Skeletal muscle tissue (tissue), 4 donors: ENCODE measurements around the gene NFU1. TPM values are rescaled to one million over a fixed set of nuclear protein-coding genes. Genes with fewer than 3 reads are reported as not detected.

Source experiments
- H3K27ac ChIP-seq: one replicate; pipeline ENCODE4 v1.7.0; 2013; ENCODE audit warnings: mild to moderate bottlenecking, low read depth, low read length, inconsistent platforms
- H3K27me3 ChIP-seq, 3 donors: one replicate each; pipeline ENCODE4 v1.7.0; 2013; ENCODE audit warnings: low read length in 3 of 3; ENCODE audit not compliant: control insufficient read depth in 3 of 3, insufficient read depth in 3 of 3
- H3K36me3 ChIP-seq, 3 donors: one replicate each; pipeline ENCODE4 v1.7.0; 2013; ENCODE audit warnings: low read length in 3 of 3; ENCODE audit not compliant: control insufficient read depth in 3 of 3, insufficient read depth in 3 of 3
- H3K4me1 ChIP-seq, 3 donors: one replicate each; pipeline ENCODE4 v1.7.0; 2013; ENCODE audit warnings: low read length in 3 of 3, mild to moderate bottlenecking in 3 of 3; ENCODE audit not compliant: control insufficient read depth in 3 of 3, insufficient read depth in 3 of 3
- H3K4me3 ChIP-seq, 3 donors: one replicate each; pipeline ENCODE4 v1.7.0; 2013; ENCODE audit warnings: low read length in 3 of 3
- H3K9ac ChIP-seq, 3 donors: one replicate each; pipeline ENCODE4 v1.7.0; 2013; ENCODE audit warnings: low read length in 3 of 3, mild to moderate bottlenecking in 3 of 3, moderate library complexity in 2 of 3, low read depth in 1 of 3
- H3K9me3 ChIP-seq, 3 donors: one replicate each; pipeline ENCODE4 v1.7.0; 2013; ENCODE audit warnings: low read length in 3 of 3; ENCODE audit not compliant: control insufficient read depth in 3 of 3
- total RNA-seq: library from RNA; depleted of rRNA; stranded (reverse); fragments of >200 nt; gene quantifications from one replicate; pipeline ENCODE4 v1.2.3, GENCODE V29; 2014
- donor health status: Osteomylitis.

Gene NFU1
- total RNA-seq, 1 donor from 2014 or later: 51.7 TPM

- H3K27ac ChIP-seq: peak overlapping the region; percentile 73
- H3K9ac ChIP-seq: no peak overlapping the region
- H3K9me3 ChIP-seq: no peaks in the 10 kb centered on the region
- no peak overlapping the region for H3K4me3 ChIP-seq
- H3K4me1 ChIP-seq: peaks cover 0 to 3% (median 0%) of the 10 kb centered on the region in 3 donors
- no peaks in the 10 kb centered on the region for H3K27me3 ChIP-seq
- H3K36me3 ChIP-seq: peaks cover 8 to 24% (median 21%) of the 10 kb centered on the region in 3 donors
Measured at GRCh38 chr2:69395866-69396265, 41.4 kb downstream of the NFU1 start.

GRCh38 chr2:69393963-69394362 lies 43.3 kb downstream of the NFU1 start:
- H3K9me3 ChIP-seq: no peaks in the 10 kb centered on the region
- H3K36me3 ChIP-seq: peaks cover 6 to 14% (median 13%) of the 10 kb centered on the region in 3 donors
- no peak overlapping the region for H3K4me3 ChIP-seq
- H3K27ac ChIP-seq: no peak overlapping the region
- H3K9ac ChIP-seq: no peak overlapping the region
- H3K27me3 ChIP-seq: no peaks in the 10 kb centered on the region
- peaks cover 0 to 3% (median 0%) of the 10 kb centered on the region in 3 donors for H3K4me1 ChIP-seq

- Histone ChIP-seq H3K9ac (no peak overlapping the region), H3K4me3 (no peak overlapping the region), H3K9me3 (no peaks in the 10 kb centered on the region), H3K27ac (no peak overlapping the region), H3K4me1 (peaks cover 4 to 12% (median 6%) of the 10 kb centered on the region in 3 donors), H3K27me3 (no peaks in the 10 kb centered on the region), H3K36me3 (peaks cover 0 to 5% (median 4%) of the 10 kb centered on the region in 3 donors)
Measured at GRCh38 chr2:69390471-69390870, 46.8 kb downstream of the NFU1 start.

GRCh38 chr2:69390001-69390400 lies 47.2 kb downstream of the NFU1 start:
- Histone ChIP-seq H3K4me1 (peaks cover 4 to 12% (median 6%) of the 10 kb centered on the region in 3 donors), H3K27ac (no peak overlapping the region), H3K9ac (no peak overlapping the region), H3K9me3 (no peaks in the 10 kb centered on the region), H3K36me3 (peaks cover 0 to 5% (median 4%) of the 10 kb centered on the region in 3 donors), H3K27me3 (no peaks in the 10 kb centered on the region), H3K4me3 (no peak overlapping the region)

GRCh38 chr2:69389271-69389670 lies 48.0 kb downstream of the NFU1 start:
- Histone ChIP-seq H3K36me3 (peaks cover 0 to 4% (median 3%) of the 10 kb centered on the region in 3 donors), H3K4me1 (peaks cover 4 to 12% (median 6%) of the 10 kb centered on the region in 3 donors), H3K4me3 (no peak overlapping the region), H3K27ac (no peak overlapping the region), H3K27me3 (no peaks in the 10 kb centered on the region), H3K9me3 (no peaks in the 10 kb centered on the region), H3K9ac (no peak overlapping the region)

GRCh38 chr2:69387770-69388481 lies 49.3 kb downstream of the NFU1 start:
- H3K9me3 ChIP-seq: no peaks in the 10 kb centered on the region
- H3K27me3 ChIP-seq: no peaks in the 10 kb centered on the region
- H3K4me3 ChIP-seq: peak overlapping the region; percentile 80 to 87 (median 86)
- H3K4me1 ChIP-seq: peaks cover 4 to 12% (median 6%) of the 10 kb centered on the region in 3 donors
- peak overlapping the region; percentile 75 for H3K27ac ChIP-seq
- no peaks in the 10 kb centered on the region for H3K36me3 ChIP-seq
- H3K9ac ChIP-seq: peak overlapping the region; percentile 73 to 78 (median 74)

- no peaks in the 10 kb centered on the region for H3K36me3 ChIP-seq
- H3K9me3 ChIP-seq: no peaks in the 10 kb centered on the region
- H3K27me3 ChIP-seq: no peaks in the 10 kb centered on the region
- peak within 1 kb of the TSS; percentile 80 to 87 (median 86) for H3K4me3 ChIP-seq
- peak within 1 kb of the TSS; percentile 73 to 84 (median 76) for H3K9ac ChIP-seq
- H3K27ac ChIP-seq: peak within 1 kb of the TSS; percentile 75
- H3K4me1 ChIP-seq: peaks cover 4 to 12% (median 6%) of the 10 kb centered on the region in 3 donors
Measured at GRCh38 chr2:69386789-69387734, 50.2 kb downstream of the NFU1 start, which contains the start of gene GFPT1. GFPT1 (minus strand) TSS chr2:69387227; CDS start chr2:69387071, 156 bp downstream.

GRCh38 chr2:69386360-69386759 lies 50.9 kb downstream of the NFU1 start:
- Histone ChIP-seq H3K36me3 (no peaks in the 10 kb centered on the region), H3K4me1 (peaks cover 4 to 10% (median 6%) of the 10 kb centered on the region in 3 donors), H3K9me3 (no peaks in the 10 kb centered on the region), H3K4me3 (peak overlapping the region; percentile 80 to 86 (median 81)), H3K9ac (peak overlapping the region; percentile 73 to 84 (median 76)), H3K27me3 (no peaks in the 10 kb centered on the region), H3K27ac (peak overlapping the region; percentile 75)

GRCh38 chr2:69385443-69386151 lies 51.6 kb downstream of the NFU1 start:
- no peaks in the 10 kb centered on the region for H3K9me3 ChIP-seq
- peak overlapping the region in 1 of 3 donors; percentile 84 for H3K9ac ChIP-seq
- H3K36me3 ChIP-seq: no peaks in the 10 kb centered on the region
- no peak overlapping the region for H3K27ac ChIP-seq
- peaks cover 4 to 9% (median 6%) of the 10 kb centered on the region in 3 donors for H3K4me1 ChIP-seq
- peak overlapping the region; percentile 80 to 86 (median 81) for H3K4me3 ChIP-seq
- H3K27me3 ChIP-seq: no peaks in the 10 kb centered on the region
